Motor neuron (in vitro differentiated cells): ENCODE results near the gene SLC16A3. TPM values are rescaled to one million over a fixed set of nuclear protein-coding genes. Genes with fewer than 3 reads are reported as not detected.

ENCODE experiments used
- ATAC-seq, 8 experiments: fragments of 200-7000 bp; cut with Tn5 transposase; replicated peaks in 6 of 8; 2 replicates each; pipeline ENCODE4 v1.8.0; 2021; ENCODE audit warnings: mild to moderate bottlenecking in 8 of 8, moderate library complexity in 8 of 8
- H3K27ac ChIP-seq, 2 donors: fragments of 250-450 bp; sonication (Bioruptor Pico); 2 replicates each; pipeline ENCODE4 v1.9.0; 2021; ENCODE audit warnings: antibody characterized with exemption in 2 of 2, mild to moderate bottlenecking in 2 of 2, moderate library complexity in 1 of 2
- H3K4me1 ChIP-seq, 2 donors: fragments of 250-450 bp; sonication (Bioruptor Pico); replicated peaks in 1 of 2; 2 replicates each; pipeline ENCODE4 v1.6.1; 2021; ENCODE audit warnings: antibody characterized with exemption in 2 of 2, mild to moderate bottlenecking in 2 of 2, moderate library complexity in 1 of 2
- H3K4me3 ChIP-seq, 5 donors: fragments of 250-450 bp; sonication (Bioruptor Pico); 2 replicates each; pipeline ENCODE4 v1.9.0; 2021; ENCODE audit warnings: antibody characterized with exemption in 5 of 5, mild to moderate bottlenecking in 5 of 5, moderate library complexity in 4 of 5
- WGBS, 10 experiments: fragments of 450-650 bp; shearing (Covaris generic); methylation state at CpG; one replicate each; pipeline ENCODE4 v1.0.0; 2022; 5-methylcytosine and 5-hydroxymethylcytosine counted together
- in situ Hi-C, 9 experiments: fragments of 400-800 bp; cut with MboI; loops; one replicate each; pipeline ENCODE4 v1.15.0; 2021; ENCODE audit warnings: low sequenced_read_pairs in 9 of 9, low pct_unique_long_range_greater_than_20kb in 2 of 9; ENCODE audit not compliant: unreplicated experiment in 9 of 9
- total RNA-seq, 8 experiments: library from RNA; unstranded; fragments of 300-600 nt; gene quantifications; 2 replicates each; pipeline versions ENCODE4 v1.2.3 to v1.2.4, GENCODE V29; 2022

The SLC16A3 gene
- total RNA-seq, 8 experiments from 2014 or later, result 7.6 to 117 (median 16.2) TPM

- Histone ChIP-seq H3K27ac (no peak overlapping the region), H3K4me1 (peaks cover 5 to 37% of the 10 kb centered on the region in 2 donors), H3K4me3 (no peak overlapping the region)
- in situ Hi-C loops, result no loop called here
- ATAC-seq, result no peak
- 95 to 100% (median 100%) methylated on average over 3 to 8 of the region's 59 CpGs; no CpG with 5 or more reads in 7 of the 10 experiments for WGBS, 10 experiments
Measured at GRCh38 chr17:82237083-82237745, 8.4 kb downstream of the SLC16A3 start.

- Histone ChIP-seq H3K4me3 (no peak overlapping the region), H3K4me1 (peaks cover 5 to 38% of the 10 kb centered on the region in 2 donors), H3K27ac (peak overlapping the region in 1 of 2 donors; percentile 35)
- in situ Hi-C loops, result no loop called here
- 44 to 100% (median 95%) methylated on average over 1 to 13 of the region's 34 CpGs; no CpG with 5 or more reads in 5 of the 10 experiments for WGBS, 10 experiments
- ATAC-seq, result peak in 3 of 8 experiments; percentile 3 to 16 (median 4)
Measured at GRCh38 chr17:82237746-82238471, 9.1 kb downstream of the SLC16A3 start.

- 0 to 100% (median 77%) methylated on average over 2 to 11 of the region's 33 CpGs; no CpG with 5 or more reads in 3 of the 10 experiments for WGBS, 10 experiments
- Histone ChIP-seq H3K27ac (no peak overlapping the region), H3K4me3 (no peak overlapping the region), H3K4me1 (peaks cover 5 to 36% of the 10 kb centered on the region in 2 donors)
- in situ Hi-C loops, result no loop called here
- ATAC-seq, result peak in 5 of 8 experiments; percentile 24 to 70 (median 48)
Measured at GRCh38 chr17:82238472-82239201, 9.8 kb downstream of the SLC16A3 start.

- Histone ChIP-seq H3K27ac (peak overlapping the region in 1 of 2 donors; percentile 54), H3K4me3 (no peak overlapping the region), H3K4me1 (peaks cover 5 to 30% of the 10 kb centered on the region in 2 donors)
- no peak for ATAC-seq
- in situ Hi-C loops, result no loop called here
- WGBS, 10 experiments, result 100% methylated on average over 1 of the region's 17 CpGs; no CpG with 5 or more reads in 9 of the 10 experiments
Measured at GRCh38 chr17:82239401-82239925, 10.6 kb downstream of the SLC16A3 start.

- Histone ChIP-seq H3K27ac (peak overlapping the region in 1 of 2 donors; percentile 74), H3K4me3 (no peak overlapping the region), H3K4me1 (peaks cover 5 to 26% of the 10 kb centered on the region in 2 donors)
- no peak for ATAC-seq
- in situ Hi-C loops, result no loop called here
- 53% methylated on average over 2 of the region's 22 CpGs; no CpG with 5 or more reads in 9 of the 10 experiments for WGBS, 10 experiments
Measured at GRCh38 chr17:82239926-82240505, 11.2 kb downstream of the SLC16A3 start.

GRCh38 chr17:82240506-82241182, 11.8 kb downstream of the SLC16A3 start:
- in situ Hi-C loops, result no loop called here
- Histone ChIP-seq H3K4me1 (peaks cover 5 to 26% of the 10 kb centered on the region in 2 donors), H3K4me3 (no peak overlapping the region), H3K27ac (peak overlapping the region in 1 of 2 donors; percentile 74)
- WGBS, 10 experiments, result 90 to 100% (median 100%) methylated on average over 1 to 4 of the region's 20 CpGs; no CpG with 5 or more reads in 7 of the 10 experiments
- ATAC-seq, result no peak

GRCh38 chr17:82241183-82241925, 12.5 kb downstream of the SLC16A3 start:
- ATAC-seq, result peak; percentile 3 to 54 (median 32)
- in situ Hi-C loops, result no loop called here
- H3K4me1 ChIP-seq, result peaks cover 5 to 26% of the 10 kb centered on the region in 2 donors
- WGBS, 10 experiments, result 60 to 100% (median 82%) methylated on average over 1 to 4 of the region's 27 CpGs; no CpG with 5 or more reads in 4 of the 10 experiments
- no peak overlapping the region for H3K4me3 ChIP-seq
- peak overlapping the region in 1 of 2 donors; percentile 74 for H3K27ac ChIP-seq

GRCh38 chr17:82241926-82242697, 13.3 kb downstream of the SLC16A3 start:
- ATAC-seq, result peak; percentile 1 to 42 (median 20)
- whole genome bisulfite sequencing, 10 experiments, result 47 to 60% methylated on average over 2 to 3 of the region's 20 CpGs; no CpG with 5 or more reads in 8 of the 10 experiments
- Histone ChIP-seq H3K27ac (peak overlapping the region; percentile 60 to 74), H3K4me1 (peaks cover 5 to 26% of the 10 kb centered on the region in 2 donors), H3K4me3 (no peak overlapping the region)
- in situ Hi-C loops, result no loop called here

- no peak for ATAC-seq
- Histone ChIP-seq H3K27ac (peak overlapping the region in 1 of 2 donors; percentile 58), H3K4me3 (no peak overlapping the region), H3K4me1 (peaks cover 5 to 26% of the 10 kb centered on the region in 2 donors)
- in situ Hi-C loops, result no loop called here
- 84 to 96% (median 86%) methylated on average over 6 to 18 of the region's 24 CpGs; no CpG with 5 or more reads in 5 of the 10 experiments for WGBS, 10 experiments
Measured at GRCh38 chr17:82242698-82242976, 13.8 kb downstream of the SLC16A3 start.

GRCh38 chr17:82242977-82243647, 14.3 kb downstream of the SLC16A3 start:
- 40 to 96% (median 54%) methylated on average over 1 to 11 of the region's 29 CpGs; no CpG with 5 or more reads in 4 of the 10 experiments for WGBS, 10 experiments
- ATAC-seq, result no peak
- Histone ChIP-seq H3K4me3 (no peak overlapping the region), H3K27ac (peak overlapping the region in 1 of 2 donors; percentile 44), H3K4me1 (peaks cover 5 to 26% of the 10 kb centered on the region in 2 donors)
- in situ Hi-C loops, result no loop called here
